HG03064 (cell line): ENCODE results near the gene HADH.
"Not testable (repeated sequence)": the region's sequence is repeated elsewhere in the genome, so short reads cannot be mapped to it uniquely, and the experiment has no call there.

ENCODE experiments used
- ATAC-seq: cut with Tn5 transposase; IDR thresholded peaks from one replicate; pipeline ENCODE4 v1.9.1; 2021; ENCODE audit warnings: low read depth; ENCODE audit not compliant: unreplicated experiment

HADH gene

GRCh38 chr4:107989537-107990386 is at the start of gene HADH:
TSS of gene HADH (plus strand) at chr4:107989889. CDS start at chr4:107989933, 44 bp downstream.
- peak; percentile 93 for ATAC-seq

- no peak for ATAC-seq
Measured at GRCh38 chr4:107945809-107946208, 43.9 kb upstream of the HADH start.

GRCh38 chr4:107950746-107951540 is 38.7 kb upstream of the HADH start:
- no peak for ATAC-seq

GRCh38 chr4:107951551-107951950 is 38.1 kb upstream of the HADH start:
- ATAC-seq, result no peak

GRCh38 chr4:107956011-107956410 is 33.7 kb upstream of the HADH start:
- no peak for ATAC-seq

GRCh38 chr4:107966903-107967302 is 22.8 kb upstream of the HADH start:
- no peak for ATAC-seq

- not testable (repeated sequence) for ATAC-seq
Measured at GRCh38 chr4:107967519-107967918, 22.2 kb upstream of the HADH start.

GRCh38 chr4:107967921-107968320 is 21.8 kb upstream of the HADH start:
- ATAC-seq, result not testable (repeated sequence)

GRCh38 chr4:107970063-107970798 is 19.5 kb upstream of the HADH start:
- ATAC-seq, result no peak

GRCh38 chr4:107972605-107973004 is 17.1 kb upstream of the HADH start:
- ATAC-seq, result no peak

GRCh38 chr4:107974523-107974922 is 15.2 kb upstream of the HADH start:
- no peak for ATAC-seq

GRCh38 chr4:107977482-107977881 is 12.2 kb upstream of the HADH start:
- no peak for ATAC-seq

- ATAC-seq, result no peak
Measured at GRCh38 chr4:107977966-107978705, 11.6 kb upstream of the HADH start.

- ATAC-seq, result no peak
Measured at GRCh38 chr4:107978716-107979451, 10.8 kb upstream of the HADH start.

- no peak for ATAC-seq
Measured at GRCh38 chr4:107987916-107988762, 1.6 kb upstream of the HADH start.

GRCh38 chr4:107988763-107989035 is 990 bp upstream of the HADH start:
- ATAC-seq, result no peak

GRCh38 chr4:107989162-107989536 is 540 bp upstream of the HADH start:
- ATAC-seq, result peak; percentile 4

GRCh38 chr4:107991945-107992630 is 2.4 kb downstream of the HADH start:
- ATAC-seq, result no peak
